Peyer's patch (tissue), 4 donors: ENCODE measurements around the gene ZFHX3. TPM values are rescaled to one million over a fixed set of nuclear protein-coding genes. Genes with fewer than 3 reads are reported as not detected.
A peak's percentile ranks its signal among the peaks of the same experiment; 100 is the strongest.

ENCODE experiments used
- DNase-seq, 3 donors: peaks; one replicate each; pipeline ENCODE4 v3.0.0-alpha.2; 2017 to 2019
- H3K27ac ChIP-seq, 4 donors: fragments of 200-600 bp; sonication (generic); one replicate each; pipeline ENCODE4 v1.5.1; 2016 to 2019
- H3K27me3 ChIP-seq, 2 donors: fragments of 200-600 bp; sonication (generic); one replicate each; pipeline ENCODE4 v1.5.1; 2019
- H3K36me3 ChIP-seq, 3 donors: fragments of 200-600 bp; sonication (generic); one replicate each; pipeline ENCODE4 v1.5.1; 2016 to 2019
- H3K4me1 ChIP-seq, 4 donors: fragments of 200-600 bp; sonication (generic); one replicate each; pipeline ENCODE4 v1.5.1; 2016 to 2019
- H3K4me3 ChIP-seq, 4 donors: fragments of 200-600 bp; sonication (generic); 1 replicate in 3 of 4; 2 replicates in 1 of 4; pipeline ENCODE4 v1.5.1; 2016 to 2019; ENCODE audit warnings: mild to moderate bottlenecking in 1 of 4
- H3K9me3 ChIP-seq, 4 donors: fragments of 200-600 bp; sonication (generic); one replicate each; pipeline ENCODE4 v1.5.1; 2016 to 2019; ENCODE audit warnings: mild to moderate bottlenecking in 1 of 4
- POLR2A ChIP-seq, 2 donors: fragments of 450-650 bp; IDR thresholded peaks; one replicate each; pipeline ENCODE4 v1.5.1; 2017; ENCODE audit warnings: antibody characterized with exemption in 2 of 2, mild to moderate bottlenecking in 2 of 2, moderate library complexity in 2 of 2
- total RNA-seq, 4 donors: library from RNA; depleted of rRNA; stranded (reverse); fragments of >200 nt; gene quantifications; one replicate each; pipeline ENCODE4 v1.1.0, GENCODE V29; 2016
- TF ChIP-seq, protein P1 (sequence below), 6 experiments: fragments of 450-650 bp in 4 of 6; fragments of 200-600 bp in 2 of 6; sonication (generic) in 1 of 6; IDR thresholded peaks; one replicate each; pipeline ENCODE4 v1.5.1; 2017 to 2019; ENCODE audit warnings: antibody characterized with exemption in 6 of 6, mild to moderate bottlenecking in 3 of 6, moderate library complexity in 1 of 6

ZFHX3 gene
- total RNA-seq, 4 donors from 2014 or later = 6.3 to 39.6 (median 14.6) TPM

DNA sequence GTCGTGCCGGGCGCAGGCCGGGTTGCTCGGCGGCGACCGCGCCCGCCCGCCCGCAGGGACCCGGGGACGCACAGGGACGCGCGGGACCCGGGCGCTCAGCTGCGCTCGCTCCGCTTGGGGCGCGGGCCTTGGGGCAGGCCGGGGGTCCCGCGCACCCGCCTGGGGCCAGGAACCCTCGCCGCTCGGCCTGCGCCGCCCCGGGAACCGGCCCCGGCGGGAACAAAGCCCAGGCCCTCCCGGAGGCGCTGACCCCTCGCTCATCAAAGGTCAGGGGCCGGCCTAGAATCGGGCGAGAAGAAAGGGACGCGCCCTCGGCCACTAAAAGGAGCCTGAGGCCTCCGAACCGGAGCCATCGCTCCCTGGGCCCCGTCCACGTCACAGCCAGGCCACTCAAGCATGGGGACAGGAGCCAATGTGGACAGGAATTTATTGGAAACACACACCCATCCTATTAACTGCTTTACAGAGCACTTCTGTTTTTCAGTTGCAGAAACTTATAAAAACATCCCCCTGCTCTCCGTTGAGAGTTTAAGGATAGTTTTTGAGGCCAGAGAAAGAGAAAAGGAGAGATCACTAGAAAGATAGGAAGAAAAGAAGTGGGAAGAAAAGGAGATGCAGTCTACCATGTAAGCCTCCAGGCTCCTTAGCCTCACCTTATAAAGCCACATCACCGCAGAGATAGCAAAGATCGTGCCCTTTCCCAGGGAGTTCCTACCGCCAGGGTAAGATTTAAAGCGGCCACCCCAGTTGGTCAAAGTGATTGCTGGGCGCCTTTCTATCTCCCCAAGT lies 558 bp upstream of the ZFHX3 start:
- no peaks in the 10 kb centered on the region for H3K9me3 ChIP-seq
- H3K27me3 ChIP-seq = no peaks in the 10 kb centered on the region
- H3K27ac ChIP-seq = peak overlapping the region; percentile 70 to 90 (median 81)
- no peaks in the 10 kb centered on the region for H3K36me3 ChIP-seq
- peak in 2 of 3 donors; percentile 57 to 69 for DNase-seq
- peaks cover 0 to 61% (median 5%) of the 10 kb centered on the region in 4 donors for H3K4me1 ChIP-seq
- no peak for TF ChIP-seq POLR2A (IDR thresholded peaks at IDR 0.05)
- TF ChIP-seq, protein P1, sequence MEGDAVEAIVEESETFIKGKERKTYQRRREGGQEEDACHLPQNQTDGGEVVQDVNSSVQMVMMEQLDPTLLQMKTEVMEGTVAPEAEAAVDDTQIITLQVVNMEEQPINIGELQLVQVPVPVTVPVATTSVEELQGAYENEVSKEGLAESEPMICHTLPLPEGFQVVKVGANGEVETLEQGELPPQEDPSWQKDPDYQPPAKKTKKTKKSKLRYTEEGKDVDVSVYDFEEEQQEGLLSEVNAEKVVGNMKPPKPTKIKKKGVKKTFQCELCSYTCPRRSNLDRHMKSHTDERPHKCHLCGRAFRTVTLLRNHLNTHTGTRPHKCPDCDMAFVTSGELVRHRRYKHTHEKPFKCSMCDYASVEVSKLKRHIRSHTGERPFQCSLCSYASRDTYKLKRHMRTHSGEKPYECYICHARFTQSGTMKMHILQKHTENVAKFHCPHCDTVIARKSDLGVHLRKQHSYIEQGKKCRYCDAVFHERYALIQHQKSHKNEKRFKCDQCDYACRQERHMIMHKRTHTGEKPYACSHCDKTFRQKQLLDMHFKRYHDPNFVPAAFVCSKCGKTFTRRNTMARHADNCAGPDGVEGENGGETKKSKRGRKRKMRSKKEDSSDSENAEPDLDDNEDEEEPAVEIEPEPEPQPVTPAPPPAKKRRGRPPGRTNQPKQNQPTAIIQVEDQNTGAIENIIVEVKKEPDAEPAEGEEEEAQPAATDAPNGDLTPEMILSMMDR (IDR thresholded peaks at IDR 0.05) = peak in 1 of 6 experiments; percentile 34
- H3K4me3 ChIP-seq = peak overlapping the region; percentile 60 to 91 (median 64)

DNA sequence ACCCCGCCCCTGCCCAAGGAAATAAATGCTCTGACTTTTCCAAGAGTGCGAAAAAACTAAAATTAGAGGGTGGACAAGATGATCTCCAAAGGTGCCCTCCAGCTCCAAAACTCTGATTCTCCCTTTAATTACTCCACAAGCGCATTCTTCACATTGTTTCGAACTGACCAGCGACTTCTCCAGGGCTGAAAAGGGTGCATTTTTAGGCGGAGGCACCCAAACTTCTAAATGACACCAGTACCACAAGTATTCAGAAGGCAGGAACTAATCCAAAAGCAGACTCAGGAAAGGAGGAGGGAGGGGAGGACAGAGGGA lies 750 bp downstream of the ZFHX3 start:
- peaks cover 0 to 53% (median 5%) of the 10 kb centered on the region in 4 donors for H3K4me1 ChIP-seq
- H3K27me3 ChIP-seq = no peaks in the 10 kb centered on the region
- peak overlapping the region; percentile 70 to 90 (median 81) for H3K27ac ChIP-seq
- TF ChIP-seq, protein P1 (IDR thresholded peaks at IDR 0.05) = no peak
- no peak for TF ChIP-seq POLR2A (IDR thresholded peaks at IDR 0.05)
- peak overlapping the region; percentile 60 to 91 (median 64) for H3K4me3 ChIP-seq
- no peak for DNase-seq
- H3K36me3 ChIP-seq = no peaks in the 10 kb centered on the region
- no peaks in the 10 kb centered on the region for H3K9me3 ChIP-seq

DNA sequence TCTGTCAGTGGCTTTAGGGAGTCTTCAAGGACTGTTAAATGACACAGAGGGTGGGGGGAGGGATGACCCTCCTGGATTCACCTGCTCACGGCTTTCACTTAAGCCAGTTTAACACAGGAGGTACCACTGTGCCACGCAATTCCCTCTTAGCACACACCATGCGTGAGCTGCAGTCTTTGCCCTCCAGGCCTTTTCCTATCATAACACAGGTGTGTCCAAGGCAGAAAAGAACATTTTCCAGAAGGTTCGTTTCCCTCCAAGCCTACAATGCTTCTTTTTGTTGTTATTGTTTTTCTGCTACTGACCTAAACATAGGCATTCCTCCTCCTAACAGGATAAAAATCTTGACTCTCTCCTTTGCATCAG lies 1.1 kb downstream of the ZFHX3 start:
- Histone ChIP-seq H3K4me3 (peak overlapping the region in 2 of 4 donors; percentile 67 to 91), H3K9me3 (no peaks in the 10 kb centered on the region), H3K27me3 (no peaks in the 10 kb centered on the region), H3K27ac (peak overlapping the region in 3 of 4 donors; percentile 70 to 90 (median 87)), H3K4me1 (peaks cover 0 to 53% (median 5%) of the 10 kb centered on the region in 4 donors), H3K36me3 (no peaks in the 10 kb centered on the region)
- no peak for TF ChIP-seq POLR2A (IDR thresholded peaks at IDR 0.05)
- TF ChIP-seq, protein P1 (IDR thresholded peaks at IDR 0.05) = no peak
- DNase-seq = peak in 1 of 3 donors; percentile 14

DNA sequence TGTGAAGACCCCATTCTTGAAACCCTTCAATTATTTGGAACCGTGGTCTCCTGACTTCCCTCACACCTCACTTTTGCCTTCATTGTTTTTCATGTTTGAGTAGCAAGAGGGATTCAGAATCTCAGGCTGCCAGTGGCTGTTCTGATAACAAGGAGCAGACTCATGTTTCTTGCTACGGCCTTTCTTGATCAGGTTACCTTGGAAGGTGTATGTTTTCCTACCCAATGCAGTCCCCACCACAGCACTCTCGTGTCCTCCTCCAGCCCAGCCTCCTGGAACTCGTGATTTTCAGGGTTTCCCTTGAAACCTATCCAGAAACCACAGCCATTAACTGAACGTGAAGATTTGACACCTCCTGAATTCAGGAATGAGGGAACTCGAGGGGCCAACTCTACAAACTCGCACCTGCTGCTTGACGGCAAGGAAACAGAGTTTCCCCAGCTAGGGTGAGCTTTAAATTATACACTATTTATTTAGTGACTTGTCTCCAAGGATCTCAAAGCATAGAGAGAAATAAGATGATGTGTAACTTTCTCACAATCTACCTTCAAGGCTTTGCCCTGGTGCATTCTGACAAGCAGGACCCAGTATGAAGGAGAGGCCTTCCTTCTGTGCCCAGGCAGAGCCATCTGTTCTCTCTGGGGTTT lies 1.6 kb downstream of the ZFHX3 start:
- H3K4me3 ChIP-seq = no peak overlapping the region
- no peak for DNase-seq
- peak overlapping the region in 2 of 4 donors; percentile 1 to 87 for H3K27ac ChIP-seq
- TF ChIP-seq, protein P1 (IDR thresholded peaks at IDR 0.05) = no peak
- no peak for TF ChIP-seq POLR2A (IDR thresholded peaks at IDR 0.05)
- H3K4me1 ChIP-seq = peaks cover 0 to 53% (median 5%) of the 10 kb centered on the region in 4 donors
- H3K9me3 ChIP-seq = no peaks in the 10 kb centered on the region
- H3K36me3 ChIP-seq = no peaks in the 10 kb centered on the region
- no peaks in the 10 kb centered on the region for H3K27me3 ChIP-seq

DNA sequence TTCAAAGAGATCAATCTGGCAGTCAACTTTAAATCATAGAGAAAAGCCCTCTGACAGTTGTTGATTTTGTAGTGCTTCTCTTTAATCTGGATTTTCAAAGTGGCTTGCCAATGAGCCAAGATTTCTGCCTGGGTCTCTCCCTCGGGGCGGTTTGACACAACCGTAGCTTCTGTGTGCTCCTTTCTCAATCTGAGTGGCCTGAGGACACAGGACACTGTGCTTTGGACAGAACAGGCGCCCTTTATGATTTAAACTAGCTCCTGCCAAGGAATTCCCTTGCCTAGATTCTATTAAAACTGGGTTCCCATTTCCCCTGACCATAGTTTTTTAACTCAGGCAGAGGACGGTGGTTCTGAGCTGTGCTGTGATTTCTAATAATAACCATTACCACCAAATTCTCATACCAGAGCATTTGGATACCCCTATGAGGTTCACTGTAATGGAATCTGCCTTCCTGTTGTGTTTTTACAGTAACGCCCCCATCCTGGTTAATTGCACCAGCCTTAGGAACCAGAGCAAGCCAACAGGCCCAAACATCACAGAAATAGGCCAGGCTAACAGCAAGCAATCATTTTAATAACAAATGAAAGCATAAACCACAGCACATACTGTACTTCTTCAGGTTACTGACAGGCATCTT lies 4.0 kb downstream of the ZFHX3 start:
- no peak for DNase-seq
- TF ChIP-seq POLR2A (IDR thresholded peaks at IDR 0.05) = no peak
- TF ChIP-seq, protein P1 (IDR thresholded peaks at IDR 0.05) = no peak
- H3K27ac ChIP-seq = peak overlapping the region in 2 of 4 donors; percentile 36 to 87
- H3K4me3 ChIP-seq = no peak overlapping the region
- H3K36me3 ChIP-seq = no peaks in the 10 kb centered on the region
- H3K4me1 ChIP-seq = peaks cover 0 to 32% (median 4%) of the 10 kb centered on the region in 4 donors
- H3K9me3 ChIP-seq = no peaks in the 10 kb centered on the region
- no peaks in the 10 kb centered on the region for H3K27me3 ChIP-seq
